H9 (cell line): ENCODE data around the gene LEF1. TPM values are rescaled to one million over a fixed set of nuclear protein-coding genes. Genes with fewer than 3 reads are reported as not detected.
A peak's percentile ranks its signal among the peaks of the same experiment; 100 is the strongest.

Experiments
- DNase-seq: peaks from one replicate; pipeline ENCODE4 v3.0.0-alpha.2; 2017
- H2AFZ ChIP-seq: one replicate; pipeline ENCODE4 v1.6.1; 2013; ENCODE audit warnings: mild to moderate bottlenecking, low read length, control low read depth, moderate library complexity
- H2AK5ac ChIP-seq: 2 replicates; pipeline ENCODE4 v1.6.1; 2013; ENCODE audit warnings: low read length, control low read depth, mixed read lengths; ENCODE audit not compliant: insufficient read length
- H2BK120ac ChIP-seq: one replicate; pipeline ENCODE4 v1.6.1; 2013; ENCODE audit warnings: low read depth, mild to moderate bottlenecking, low read length, control low read depth, inconsistent platforms; ENCODE audit not compliant: poor library complexity, severe bottlenecking
- H2BK12ac ChIP-seq: 2 replicates; pipeline ENCODE4 v1.6.1; 2013; ENCODE audit warnings: low read length, control low read depth, mixed read lengths, low read depth; ENCODE audit not compliant: insufficient read length
- H2BK15ac ChIP-seq: 2 replicates; pipeline ENCODE4 v1.6.1; 2013; ENCODE audit warnings: low read depth, low read length, control low read depth
- H2BK20ac ChIP-seq: one replicate; pipeline ENCODE4 v1.6.1; 2013; ENCODE audit warnings: low read depth, mild to moderate bottlenecking, low read length, control low read depth, inconsistent platforms; ENCODE audit not compliant: poor library complexity, severe bottlenecking
- H2BK5ac ChIP-seq: 2 replicates; pipeline ENCODE4 v1.6.1; 2013; ENCODE audit warnings: low read length, control low read depth, mixed read lengths; ENCODE audit not compliant: insufficient read length
- H3K14ac ChIP-seq: 2 replicates; pipeline ENCODE4 v1.6.1; 2013; ENCODE audit warnings: low read length, control low read depth; ENCODE audit not compliant: insufficient read depth
- H3K18ac ChIP-seq: 2 replicates; pipeline ENCODE4 v1.6.1; 2013; ENCODE audit warnings: low read depth, mild to moderate bottlenecking, mixed read lengths, low read length, control low read depth; ENCODE audit not compliant: insufficient read length
- H3K23ac ChIP-seq: 2 replicates; pipeline ENCODE4 v1.6.1; 2013; ENCODE audit warnings: low read length, control low read depth, mixed read lengths, low read depth; ENCODE audit not compliant: insufficient read length
- H3K23me2 ChIP-seq: 2 replicates; pipeline ENCODE4 v1.6.1; 2013; ENCODE audit warnings: low read depth, mild to moderate bottlenecking, mixed read lengths, low read length, control low read depth; ENCODE audit not compliant: insufficient read length, poor library complexity, severe bottlenecking
- H3K27ac ChIP-seq: 2 replicates; pipeline ENCODE4 v1.5.1; 2013; ENCODE audit warnings: low read length, control low read depth, mixed read lengths, low read depth; ENCODE audit not compliant: insufficient read length
- H3K27me3 ChIP-seq: 2 replicates; pipeline ENCODE4 v1.6.1; 2013; ENCODE audit warnings: low read length, control low read depth, inconsistent platforms; ENCODE audit not compliant: insufficient read depth
- H3K4ac ChIP-seq: 2 replicates; pipeline ENCODE4 v1.6.1; 2013; ENCODE audit warnings: low read depth, mild to moderate bottlenecking, control low read depth, inconsistent platforms, low read length, moderate library complexity
- H3K4me1 ChIP-seq: 2 replicates; pipeline ENCODE4 v1.6.1; 2013; ENCODE audit warnings: low read length, control low read depth, inconsistent platforms; ENCODE audit not compliant: insufficient read depth
- H3K4me2 ChIP-seq: 2 replicates; pipeline ENCODE4 v1.6.1; 2013; ENCODE audit warnings: low read length, control low read depth, mixed read lengths; ENCODE audit not compliant: insufficient read length, insufficient read depth
- H3K56ac ChIP-seq: 2 replicates; pipeline ENCODE4 v1.6.1; 2013; ENCODE audit warnings: low read depth, mild to moderate bottlenecking, mixed read lengths, low read length, control low read depth; ENCODE audit not compliant: insufficient read length
- H3K79me1 ChIP-seq: 2 replicates; pipeline ENCODE4 v1.6.1; 2013; ENCODE audit warnings: low read depth, mild to moderate bottlenecking, moderate library complexity, low read length, control low read depth, inconsistent platforms; ENCODE audit not compliant: insufficient read depth, poor library complexity, severe bottlenecking
- H3K79me2 ChIP-seq: 2 replicates; pipeline ENCODE4 v1.6.1; 2013; ENCODE audit warnings: low read length, control low read depth, inconsistent platforms; ENCODE audit not compliant: insufficient read depth
- H3K9ac ChIP-seq: 2 replicates; pipeline ENCODE4 v1.6.1; 2013; ENCODE audit warnings: low read length, control low read depth, mixed read lengths; ENCODE audit not compliant: insufficient read length; ENCODE audit errors: extremely low read depth
- H3K9me3 ChIP-seq: one replicate; pipeline ENCODE4 v1.6.1; 2013; ENCODE audit warnings: low read depth, low read length, inconsistent platforms; ENCODE audit not compliant: control insufficient read depth
- H3T11ph ChIP-seq: one replicate; pipeline ENCODE4 v1.6.1; 2013; ENCODE audit warnings: mild to moderate bottlenecking, low read length, control low read depth, inconsistent platforms
- H4K20me1 ChIP-seq: one replicate; pipeline ENCODE4 v1.6.1; 2013; ENCODE audit not compliant: control insufficient read depth, insufficient read length, insufficient read depth
- H4K5ac ChIP-seq: 2 replicates; pipeline ENCODE4 v1.6.1; 2013; ENCODE audit warnings: low read depth, mild to moderate bottlenecking, mixed read lengths, low read length, control low read depth; ENCODE audit not compliant: insufficient read length
- H4K8ac ChIP-seq: replicated peaks from 2 replicates; pipeline ENCODE4 v1.6.1; 2013; ENCODE audit warnings: low read length, control low read depth, mixed read lengths, low read depth; ENCODE audit not compliant: insufficient read length
- H4K91ac ChIP-seq: 2 replicates; pipeline ENCODE4 v1.6.1; 2013; ENCODE audit warnings: low read depth, mild to moderate bottlenecking, moderate library complexity, mixed read lengths, low read length, control low read depth; ENCODE audit not compliant: insufficient read length
- H3K27ac Mint-ChIP-seq, 3 experiments: 2 replicates in 2 of 3; 3 replicates in 1 of 3; pipeline ENCODE4 v1.8.0; 2020 to 2021; ENCODE audit warnings: mixed read lengths in 3 of 3, mild to moderate bottlenecking in 1 of 3, moderate library complexity in 1 of 3
- H3K27me3 Mint-ChIP-seq: 2 replicates; pipeline ENCODE4 v1.8.0; 2021; ENCODE audit warnings: low read depth, mild to moderate bottlenecking, moderate library complexity, mixed read lengths
- H3K36me3 Mint-ChIP-seq, 3 experiments: 2 replicates in 2 of 3; 3 replicates in 1 of 3; pipeline ENCODE4 v1.8.0; 2020 to 2021; ENCODE audit warnings: low read depth in 3 of 3, mixed read lengths in 3 of 3; ENCODE audit not compliant: insufficient read depth in 1 of 3
- H3K4me1 Mint-ChIP-seq, 2 experiments: 2 replicates each; pipeline ENCODE4 v1.8.0; 2020; ENCODE audit warnings: mixed read lengths in 2 of 2
- H3K4me3 Mint-ChIP-seq, 2 experiments: 2 replicates in 1 of 2; 3 replicates in 1 of 2; pipeline ENCODE4 v1.8.0; 2020 to 2021; ENCODE audit warnings: mild to moderate bottlenecking in 2 of 2, mixed read lengths in 2 of 2, moderate library complexity in 1 of 2
- H3K9me3 Mint-ChIP-seq, 2 experiments: 2 replicates in 1 of 2; 3 replicates in 1 of 2; pipeline ENCODE4 v1.8.0; 2020; ENCODE audit warnings: mild to moderate bottlenecking in 2 of 2, mixed read lengths in 2 of 2, moderate library complexity in 1 of 2
- CTCF ChIP-seq: fragments of 200-600 bp; sonication (generic); conservative IDR thresholded peaks from 3 replicates; pipeline ENCODE4 v1.8.0; 2021; ENCODE audit warnings: antibody characterized with exemption, mild to moderate bottlenecking
- WGBS: extraction: QIAGEN DNeasy Blood & Tissue Kit; methylation state at CpG from one replicate; pipeline ENCODE4 v1.1.7; 2013; ENCODE audit warnings: missing lambda C conversion rate, low lambda C conversion rate, mixed read lengths; ENCODE audit not compliant: insufficient read length; ENCODE audit errors: extremely low coverage; 5-methylcytosine and 5-hydroxymethylcytosine counted together
- total RNA-seq: library from RNA; stranded (reverse); gene quantifications from 2 replicates; pipeline ENCODE4 v1.2.1, GENCODE V29; 2021

Gene LEF1
- total RNA-seq, 1 experiment from 2014 or later: 2.5 TPM

- Mint-ChIP-seq H3K36me3 (no peaks in the 10 kb centered on the region), H3K27me3 (peaks cover 79% of the 10 kb centered on the region), H3K27ac (peak overlapping the region in 1 of 3 experiments; percentile 76; a peak in 1 of 7 replicates), H3K9me3 (no peaks in the 10 kb centered on the region), H3K4me3 (no peak overlapping the region), H3K4me1 (peaks cover 13 to 26% of the 10 kb centered on the region in 2 experiments)
- Histone ChIP-seq H3K79me1 (no peaks in the 10 kb centered on the region), H2BK20ac (no peak overlapping the region), H3K18ac (no peak overlapping the region), H4K8ac (no peak overlapping the region), H4K91ac (no peak overlapping the region), H4K20me1 (no peaks in the 10 kb centered on the region), H2BK120ac (no peak overlapping the region), H2AK5ac (no peak overlapping the region), H3K27ac (no peak overlapping the region), H2BK5ac (no peak overlapping the region), H3K14ac (no peak overlapping the region), H3K23me2 (no peaks in the 10 kb centered on the region), H2AFZ (no peak overlapping the region), H3K4ac (no peak overlapping the region), H2BK12ac (no peak overlapping the region), H3K27me3 (peaks cover 4% of the 10 kb centered on the region; the same call in 1 of the 2 replicates), H4K5ac (no peak overlapping the region), H3K23ac (no peak overlapping the region), H3K9me3 (no peaks in the 10 kb centered on the region), H2BK15ac (no peak overlapping the region), H3T11ph (no peak overlapping the region), H3K4me2 (no peak overlapping the region), H3K79me2 (no peaks in the 10 kb centered on the region), H3K56ac (no peak overlapping the region), H3K9ac (no peak overlapping the region), H3K4me1 (peaks cover 2% of the 10 kb centered on the region; the same call in 1 of the 2 replicates)
- no peak for DNase-seq
- TF ChIP-seq CTCF: no peak
- WGBS: no CpG with 5 or more reads among the region's 2 CpGs
These were observed 11.1 kb downstream of the LEF1 start for GRCh38 chr4:108157655-108158054.
